Measurements from ENCODE around the gene PGLYRP1. TPM values are rescaled to one million over a fixed set of nuclear protein-coding genes. Genes with fewer than 3 reads are reported as not detected.

PGLYRP1 gene
- total RNA-seq, 2 experiments from 2014 or later, result not detected

DNA sequence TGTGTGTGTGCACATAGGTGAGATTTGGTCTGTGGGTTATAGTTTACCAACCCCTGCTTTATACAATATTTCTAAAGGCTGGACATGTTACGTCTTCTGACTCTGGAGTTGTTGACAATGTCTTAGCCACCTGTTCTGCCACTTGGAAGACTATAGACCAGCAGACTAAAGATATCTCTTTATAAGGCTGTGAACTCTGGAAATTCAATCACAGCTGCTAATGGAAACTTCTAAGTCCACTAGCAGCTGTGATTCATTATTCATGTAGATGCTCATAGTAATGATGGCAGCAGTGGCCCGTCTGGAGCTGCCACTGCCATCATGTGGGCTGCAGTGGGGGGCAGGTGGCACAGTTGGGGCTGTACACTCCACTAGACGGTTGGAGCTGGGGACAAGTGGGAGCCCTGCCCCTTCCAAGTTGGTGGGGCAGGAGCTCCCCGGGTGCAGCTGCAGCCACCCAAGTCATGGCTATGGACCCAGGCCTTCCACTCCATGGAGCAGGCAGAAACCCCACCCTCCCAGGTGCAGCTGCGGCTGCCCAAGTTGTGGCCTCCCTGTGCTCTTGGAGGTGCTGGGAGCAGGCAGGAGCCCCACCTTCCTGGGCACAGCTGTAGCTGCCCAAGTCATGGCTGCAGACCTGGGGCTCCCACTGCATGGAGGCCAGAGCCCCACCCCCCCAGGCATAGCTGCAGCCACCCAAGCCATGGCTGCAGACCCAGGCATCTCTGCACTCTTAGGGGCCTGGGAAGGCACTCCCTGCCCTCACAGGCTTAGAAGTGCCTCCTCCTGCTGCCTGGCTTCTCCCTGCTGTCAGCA, 9.1 kb upstream of the PGLYRP1 start:
- H3K9me3 Mint-ChIP-seq, result no peaks in the 10 kb centered on the region
- H3K4me3 Mint-ChIP-seq, result no peak overlapping the region
- H3K36me3 Mint-ChIP-seq (ENCODE audit: low read depth), result no peaks in the 10 kb centered on the region
- no peak for DNase-seq
- no peak for ATAC-seq (ENCODE audit: poor library complexity)
- H3K27me3 Mint-ChIP-seq, result peaks cover 18% of the 10 kb centered on the region
- TF ChIP-seq, protein P1, sequence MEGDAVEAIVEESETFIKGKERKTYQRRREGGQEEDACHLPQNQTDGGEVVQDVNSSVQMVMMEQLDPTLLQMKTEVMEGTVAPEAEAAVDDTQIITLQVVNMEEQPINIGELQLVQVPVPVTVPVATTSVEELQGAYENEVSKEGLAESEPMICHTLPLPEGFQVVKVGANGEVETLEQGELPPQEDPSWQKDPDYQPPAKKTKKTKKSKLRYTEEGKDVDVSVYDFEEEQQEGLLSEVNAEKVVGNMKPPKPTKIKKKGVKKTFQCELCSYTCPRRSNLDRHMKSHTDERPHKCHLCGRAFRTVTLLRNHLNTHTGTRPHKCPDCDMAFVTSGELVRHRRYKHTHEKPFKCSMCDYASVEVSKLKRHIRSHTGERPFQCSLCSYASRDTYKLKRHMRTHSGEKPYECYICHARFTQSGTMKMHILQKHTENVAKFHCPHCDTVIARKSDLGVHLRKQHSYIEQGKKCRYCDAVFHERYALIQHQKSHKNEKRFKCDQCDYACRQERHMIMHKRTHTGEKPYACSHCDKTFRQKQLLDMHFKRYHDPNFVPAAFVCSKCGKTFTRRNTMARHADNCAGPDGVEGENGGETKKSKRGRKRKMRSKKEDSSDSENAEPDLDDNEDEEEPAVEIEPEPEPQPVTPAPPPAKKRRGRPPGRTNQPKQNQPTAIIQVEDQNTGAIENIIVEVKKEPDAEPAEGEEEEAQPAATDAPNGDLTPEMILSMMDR (IDR thresholded peaks at IDR 0.05), result no peak
- Histone ChIP-seq H3K27ac (ENCODE audit: low read depth in 1 of 2, low read length in 2 of 2) (no peak overlapping the region), H3K27me3 (ENCODE audit: control insufficient read depth in 1 of 2, insufficient read depth in 2 of 2, low read length in 2 of 2) (peaks cover 0 to 9% of the 10 kb centered on the region in 2 experiments), H3K9me3 (ENCODE audit: control insufficient read depth in 1 of 2, insufficient read depth in 1 of 2, low read length in 2 of 2) (peaks cover 0 to 23% of the 10 kb centered on the region in 2 experiments), H3K4me1 (ENCODE audit: insufficient read depth, low read length) (peaks cover 5% of the 10 kb centered on the region), H3K36me3 (ENCODE audit: insufficient read depth, low read length) (no peaks in the 10 kb centered on the region), H3K4me3 (ENCODE audit: low read length) (no peak overlapping the region)
- intact Hi-C loops (cut with DNase I, micrococcal nuclease), result no loop called here
- no peak overlapping the region for H3K27ac Mint-ChIP-seq
- peaks cover 4% of the 10 kb centered on the region for H3K4me1 Mint-ChIP-seq (ENCODE audit: low read depth)
- ChIA-PET POLR2A (no interaction called here), CTCF (interaction anchor here (1.0 kb wide), 1 partner anchor 233 kb away, joined by 4 read pairs; no protein-coding TSS in a partner anchor)

DNA sequence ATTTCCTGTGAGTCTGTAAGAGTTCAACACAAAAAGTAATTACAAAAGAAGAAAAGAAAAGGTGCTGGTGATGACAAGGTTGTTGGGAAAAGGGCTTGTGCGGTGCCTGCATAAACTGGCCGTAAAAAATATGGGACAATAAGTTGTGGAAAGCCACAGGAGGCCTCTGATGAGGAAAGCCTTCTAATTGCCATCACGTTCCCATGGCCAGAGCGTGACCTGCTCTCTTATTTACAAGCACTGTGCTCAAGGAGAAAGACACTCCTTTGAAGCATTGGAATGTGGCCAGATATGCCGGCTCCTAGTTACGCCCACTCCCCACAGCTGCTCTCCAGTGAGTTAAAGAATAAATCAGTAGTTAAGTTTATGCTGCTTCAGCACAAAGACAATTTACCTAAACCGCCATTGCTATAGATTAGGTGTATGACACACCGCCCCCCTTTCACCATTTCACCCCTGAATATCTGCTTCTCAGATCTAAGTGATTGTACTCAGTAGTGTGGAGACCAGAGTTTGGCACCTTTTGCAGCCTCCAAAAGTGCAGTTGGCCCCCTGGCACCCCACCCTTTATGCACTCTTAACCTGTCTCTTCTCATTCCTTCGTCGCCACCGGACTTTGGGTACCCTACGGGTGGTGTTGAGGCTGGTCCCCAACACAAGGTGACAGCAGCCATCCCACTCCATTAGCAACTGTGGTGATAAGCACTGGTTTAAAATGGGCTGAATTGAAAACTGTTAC, 8.1 kb upstream of the PGLYRP1 start:
- ATAC-seq (ENCODE audit: poor library complexity) (no peak), DNase-seq (no peak)
- H3K27ac Mint-ChIP-seq, result no peak overlapping the region
- H3K4me3 ChIP-seq (ENCODE audit: low read length), result no peak overlapping the region
- TF ChIP-seq, protein P1 (IDR thresholded peaks at IDR 0.05), result no peak
- ChIA-PET POLR2A (no interaction called here), CTCF (no interaction called here)
- no peaks in the 10 kb centered on the region for H3K36me3 ChIP-seq (ENCODE audit: insufficient read depth, low read length)
- peaks cover 0 to 17% of the 10 kb centered on the region in 2 experiments for H3K9me3 ChIP-seq (ENCODE audit: control insufficient read depth in 1 of 2, insufficient read depth in 1 of 2, low read length in 2 of 2)
- no peaks in the 10 kb centered on the region for H3K36me3 Mint-ChIP-seq (ENCODE audit: low read depth)
- intact Hi-C loops (cut with DNase I, micrococcal nuclease), result no loop called here
- peaks cover 0 to 6% of the 10 kb centered on the region in 2 experiments for H3K27me3 ChIP-seq (ENCODE audit: control insufficient read depth in 1 of 2, insufficient read depth in 2 of 2, low read length in 2 of 2)
- no peaks in the 10 kb centered on the region for H3K9me3 Mint-ChIP-seq
- no peak overlapping the region for H3K27ac ChIP-seq (ENCODE audit: low read depth in 1 of 2, low read length in 2 of 2)
- H3K4me1 Mint-ChIP-seq (ENCODE audit: low read depth), result peaks cover 14% of the 10 kb centered on the region
- H3K4me1 ChIP-seq (ENCODE audit: insufficient read depth, low read length), result peaks cover 13% of the 10 kb centered on the region
- H3K4me3 Mint-ChIP-seq, result no peak overlapping the region
- H3K27me3 Mint-ChIP-seq, result peaks cover 22% of the 10 kb centered on the region

DNA sequence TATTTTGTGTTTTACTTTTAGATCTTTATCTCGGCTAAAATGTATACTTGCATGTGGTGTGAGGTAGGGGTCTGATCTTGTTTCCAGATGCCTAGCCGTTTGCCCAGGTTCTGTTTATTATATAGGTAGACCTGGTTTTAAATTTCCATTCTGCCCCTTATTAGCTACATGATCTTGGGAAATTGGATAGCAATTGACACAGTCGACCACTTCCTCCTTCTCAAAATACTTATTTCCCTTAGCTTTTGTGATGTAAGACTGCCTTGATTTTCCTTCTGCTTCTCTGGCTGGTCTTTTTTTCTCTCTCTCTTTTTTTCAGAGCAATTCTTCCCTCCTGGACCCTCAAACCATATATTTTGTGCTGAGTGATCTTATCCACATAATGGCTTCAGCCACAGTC, 3.0 kb upstream of the PGLYRP1 start:
- H3K4me3 Mint-ChIP-seq, result no peak overlapping the region
- POLR2A ChIA-PET, result no interaction called here
- CTCF ChIA-PET, result interaction anchor here (2.2 kb wide), 1 partner anchor 240 kb away, joined by 10 read pairs; no protein-coding TSS in a partner anchor

More for the DNA sequence above, 3.0 kb upstream of the PGLYRP1 start:
- no peaks in the 10 kb centered on the region for H3K9me3 Mint-ChIP-seq
- Histone ChIP-seq H3K4me3 (ENCODE audit: low read length) (no peak overlapping the region), H3K4me1 (ENCODE audit: insufficient read depth, low read length) (peaks cover 16% of the 10 kb centered on the region), H3K27ac (ENCODE audit: low read depth in 1 of 2, low read length in 2 of 2) (no peak overlapping the region), H3K36me3 (ENCODE audit: insufficient read depth, low read length) (no peaks in the 10 kb centered on the region), H3K27me3 (ENCODE audit: control insufficient read depth in 1 of 2, insufficient read depth in 2 of 2, low read length in 2 of 2) (peaks cover 6 to 18% of the 10 kb centered on the region in 2 experiments), H3K9me3 (ENCODE audit: control insufficient read depth in 1 of 2, insufficient read depth in 1 of 2, low read length in 2 of 2) (no peaks in the 10 kb centered on the region)
- peaks cover 37% of the 10 kb centered on the region for H3K27me3 Mint-ChIP-seq
- no peak overlapping the region for H3K27ac Mint-ChIP-seq
- intact Hi-C loops (cut with DNase I, micrococcal nuclease), result loop anchor here in 1 of 2 experiments (5.0 kb wide), 1 partner anchor 461 kb away; no protein-coding TSS in a partner anchor
- DNase-seq (no peak), ATAC-seq (ENCODE audit: poor library complexity) (no peak)
- H3K36me3 Mint-ChIP-seq (ENCODE audit: low read depth), result no peaks in the 10 kb centered on the region
- H3K4me1 Mint-ChIP-seq (ENCODE audit: low read depth), result peaks cover 22% of the 10 kb centered on the region
- TF ChIP-seq, protein P1 (IDR thresholded peaks at IDR 0.05), result no peak
